ENCODE measurements around the gene ATP2B1. TPM values are rescaled to one million over a fixed set of nuclear protein-coding genes. Genes with fewer than 3 reads are reported as not detected.

Gene ATP2B1
- total RNA-seq, 2 donors from 2014 or later, result 45.5 to 57.3 TPM

GRCh38 chr12:89733579-89734201, 25.1 kb upstream of the ATP2B1 start:
- Mint-ChIP-seq H3K4me3 (peak overlapping the region; percentile 64), H3K27ac (peak overlapping the region; percentile 75 to 90), H3K4me1 (ENCODE audit: low read depth in 2 of 2) (peaks cover 26 to 50% of the 10 kb centered on the region in 2 donors), H3K27me3 (peaks cover 0 to 6% of the 10 kb centered on the region in 2 donors), H3K9me3 (no peaks in the 10 kb centered on the region), H3K36me3 (peaks cover 34% of the 10 kb centered on the region)
- ATAC-seq, result peak; percentile 80 to 86
- peak; percentile 69 for DNase-seq (ENCODE audit: low spot score)

DNA sequence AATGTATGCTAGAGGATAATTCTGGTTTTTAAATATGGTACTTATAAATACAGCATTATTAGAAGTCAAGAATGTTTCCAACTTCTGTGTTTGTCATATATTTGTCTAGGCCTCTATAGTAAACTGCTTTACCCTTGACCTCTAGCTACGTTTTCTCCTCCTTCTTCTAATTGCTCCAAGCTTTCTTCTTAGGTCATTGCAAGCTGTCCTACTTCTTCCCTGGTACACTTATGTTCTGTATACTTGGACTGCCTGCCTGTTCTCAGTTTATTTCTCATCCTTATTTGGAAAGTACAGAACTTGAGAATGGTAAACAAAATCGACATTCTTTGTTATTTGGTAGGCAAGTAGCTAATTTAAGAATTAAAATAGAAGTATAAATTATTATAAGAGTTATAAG, 23.9 kb upstream of the ATP2B1 start:
- H3K36me3 Mint-ChIP-seq, result peaks cover 24% of the 10 kb centered on the region
- no peak for ATAC-seq

GRCh38 chr12:89731614-89732013, 23.0 kb upstream of the ATP2B1 start:
- no peak for DNase-seq (ENCODE audit: low spot score)
- H3K27ac Mint-ChIP-seq, result peak overlapping the region; percentile 75 to 84
- no peak overlapping the region for H3K4me3 Mint-ChIP-seq
- no peaks in the 10 kb centered on the region for H3K9me3 Mint-ChIP-seq
- peaks cover 22% of the 10 kb centered on the region for H3K36me3 Mint-ChIP-seq
- H3K4me1 Mint-ChIP-seq (ENCODE audit: low read depth in 2 of 2), result peaks cover 21 to 40% of the 10 kb centered on the region in 2 donors
- H3K27me3 Mint-ChIP-seq, result peaks cover 0 to 6% of the 10 kb centered on the region in 2 donors
- peak in 1 of 2 donors; percentile 57 for ATAC-seq

More for the DNA sequence above, 23.9 kb upstream of the ATP2B1 start:
- peaks cover 0 to 6% of the 10 kb centered on the region in 2 donors for H3K27me3 Mint-ChIP-seq
- no peak for DNase-seq (ENCODE audit: low spot score)
- no peak overlapping the region for H3K4me3 Mint-ChIP-seq
- peaks cover 25 to 47% of the 10 kb centered on the region in 2 donors for H3K4me1 Mint-ChIP-seq (ENCODE audit: low read depth in 2 of 2)
- H3K27ac Mint-ChIP-seq, result peak overlapping the region; percentile 75 to 84
- H3K9me3 Mint-ChIP-seq, result no peaks in the 10 kb centered on the region

- ATAC-seq (no peak), DNase-seq (ENCODE audit: low spot score) (no peak)
- peaks cover 21 to 37% of the 10 kb centered on the region in 2 donors for H3K4me1 Mint-ChIP-seq (ENCODE audit: low read depth in 2 of 2)
- no peaks in the 10 kb centered on the region for H3K9me3 Mint-ChIP-seq
- H3K4me3 Mint-ChIP-seq, result no peak overlapping the region
- peaks cover 0 to 6% of the 10 kb centered on the region in 2 donors for H3K27me3 Mint-ChIP-seq
- H3K27ac Mint-ChIP-seq, result peak overlapping the region; percentile 15 to 84
- H3K36me3 Mint-ChIP-seq, result peaks cover 21% of the 10 kb centered on the region
These were observed 22.5 kb upstream of the ATP2B1 start for GRCh38 chr12:89731089-89731488.

- H3K27ac Mint-ChIP-seq, result no peak overlapping the region
- H3K4me3 Mint-ChIP-seq, result no peak overlapping the region
- ATAC-seq (no peak), DNase-seq (ENCODE audit: low spot score) (no peak)
- no peaks in the 10 kb centered on the region for H3K27me3 Mint-ChIP-seq
- H3K4me1 Mint-ChIP-seq (ENCODE audit: low read depth in 2 of 2), result peaks cover 21 to 32% of the 10 kb centered on the region in 2 donors
- H3K9me3 Mint-ChIP-seq, result no peaks in the 10 kb centered on the region
- peaks cover 12% of the 10 kb centered on the region for H3K36me3 Mint-ChIP-seq
These were observed 21.4 kb upstream of the ATP2B1 start for GRCh38 chr12:89729946-89730459.

DNA sequence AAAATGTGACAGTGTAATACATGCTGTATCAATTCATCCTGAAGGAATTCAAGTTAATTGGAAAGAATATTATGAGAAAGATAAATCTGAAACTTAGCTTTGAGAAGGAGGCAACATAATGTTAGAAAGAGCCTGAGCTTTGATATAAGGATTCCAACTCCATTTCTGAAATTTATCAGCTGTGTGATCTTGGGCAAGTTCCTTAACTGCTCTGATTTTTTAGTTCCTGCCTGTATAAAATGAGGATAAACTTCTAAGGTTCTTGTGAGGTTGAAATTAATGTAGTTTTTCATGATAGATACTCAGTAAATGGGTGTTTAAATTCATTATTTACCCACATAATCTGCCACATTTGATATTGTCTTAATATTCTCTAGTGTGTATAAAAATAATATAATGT, 14.6 kb upstream of the ATP2B1 start:
- Mint-ChIP-seq H3K4me3 (no peak overlapping the region), H3K9me3 (no peaks in the 10 kb centered on the region), H3K27ac (no peak overlapping the region), H3K4me1 (ENCODE audit: low read depth in 2 of 2) (no peaks in the 10 kb centered on the region), H3K36me3 (no peaks in the 10 kb centered on the region), H3K27me3 (peaks cover 0 to 6% of the 10 kb centered on the region in 2 donors)
- no peak for DNase-seq (ENCODE audit: low spot score)
- no peak for ATAC-seq

- no peaks in the 10 kb centered on the region for H3K4me1 Mint-ChIP-seq (ENCODE audit: low read depth in 2 of 2)
- ATAC-seq, result no peak
- H3K27me3 Mint-ChIP-seq, result peaks cover 0 to 6% of the 10 kb centered on the region in 2 donors
- DNase-seq (ENCODE audit: low spot score), result no peak
- no peaks in the 10 kb centered on the region for H3K36me3 Mint-ChIP-seq
- peaks cover 2% of the 10 kb centered on the region for H3K9me3 Mint-ChIP-seq
- H3K4me3 Mint-ChIP-seq, result no peak overlapping the region
- no peak overlapping the region for H3K27ac Mint-ChIP-seq
These were observed 12.8 kb upstream of the ATP2B1 start for GRCh38 chr12:89721291-89721987.

- Mint-ChIP-seq H3K27me3 (peaks cover 0 to 6% of the 10 kb centered on the region in 2 donors), H3K4me1 (ENCODE audit: low read depth in 2 of 2) (no peaks in the 10 kb centered on the region), H3K36me3 (peaks cover 8% of the 10 kb centered on the region), H3K9me3 (peaks cover 9% of the 10 kb centered on the region), H3K27ac (no peak overlapping the region), H3K4me3 (no peak overlapping the region)
- ATAC-seq (no peak), DNase-seq (ENCODE audit: low spot score) (no peak)
These were observed 9.3 kb upstream of the ATP2B1 start for GRCh38 chr12:89717759-89718523.

DNA sequence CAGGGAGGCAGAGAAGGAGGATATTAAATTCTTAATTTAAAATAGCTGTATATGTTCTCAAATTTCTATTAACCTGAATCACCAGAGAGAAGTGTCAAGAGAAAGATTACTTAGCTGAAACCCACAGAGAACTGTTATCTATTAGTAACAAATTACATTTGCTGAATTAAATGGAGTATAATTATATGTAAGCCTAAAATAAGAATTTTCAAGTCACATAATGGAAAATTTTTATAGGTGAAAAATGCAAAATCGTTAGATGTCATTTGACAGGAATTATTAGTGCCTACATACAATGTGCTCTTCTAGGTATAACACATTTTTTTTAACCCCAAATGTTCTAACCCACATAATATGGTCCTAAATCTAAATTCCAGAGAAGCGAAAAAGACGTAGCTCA, 4.1 kb upstream of the ATP2B1 start:
- H3K9me3 Mint-ChIP-seq, result peaks cover 9% of the 10 kb centered on the region
- no peak overlapping the region for H3K27ac Mint-ChIP-seq
- H3K27me3 Mint-ChIP-seq, result no peaks in the 10 kb centered on the region
- H3K4me1 Mint-ChIP-seq (ENCODE audit: low read depth in 2 of 2), result peaks cover 5 to 13% of the 10 kb centered on the region in 2 donors
- peaks cover 8% of the 10 kb centered on the region for H3K36me3 Mint-ChIP-seq
- no peak overlapping the region for H3K4me3 Mint-ChIP-seq
- DNase-seq (ENCODE audit: low spot score), result no peak
- ATAC-seq, result no peak

DNA sequence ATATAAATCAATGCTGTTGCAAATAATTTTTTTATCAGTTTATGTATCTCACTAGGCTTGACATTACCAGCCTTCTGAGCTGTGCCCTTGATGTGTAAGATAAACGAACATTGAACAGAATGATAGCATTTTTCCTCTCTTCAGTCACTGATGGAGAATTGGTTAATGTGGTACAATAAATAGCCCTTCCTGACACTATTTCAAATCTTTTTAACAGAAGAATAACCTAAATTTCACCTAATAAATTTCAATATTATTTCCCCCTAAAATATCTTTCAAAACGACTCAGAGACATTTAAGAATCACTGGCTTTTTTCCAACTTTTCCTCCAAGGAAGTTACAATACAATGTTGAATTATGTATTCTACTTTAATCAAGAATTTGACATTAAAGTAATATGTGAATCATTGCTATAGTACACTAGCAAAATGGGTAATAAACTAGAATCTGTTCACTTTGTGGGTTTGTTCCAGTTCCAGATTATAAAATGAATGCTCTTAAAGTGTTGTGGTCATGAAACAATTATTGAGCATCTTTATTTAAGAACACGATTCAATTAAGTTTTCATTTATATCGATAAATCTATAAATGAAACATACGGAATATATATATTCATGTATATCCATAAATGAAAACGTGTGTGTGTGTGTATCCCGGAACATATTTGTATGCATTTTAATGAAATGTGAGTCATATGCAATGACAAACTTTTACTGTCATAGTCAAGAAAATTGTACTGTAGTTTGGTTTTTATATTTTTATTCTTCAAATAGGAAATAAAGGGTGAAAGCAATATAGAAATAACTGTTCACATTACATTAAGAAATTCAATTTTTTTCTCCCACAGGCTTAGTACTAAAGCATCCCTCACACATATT, 2.5 kb upstream of the ATP2B1 start:
- H3K27ac Mint-ChIP-seq, result peak overlapping the region; percentile 91 to 92
- peak overlapping the region; percentile 97 for H3K4me3 Mint-ChIP-seq
- peaks cover 7% of the 10 kb centered on the region for H3K9me3 Mint-ChIP-seq
- peaks cover 11 to 29% of the 10 kb centered on the region in 2 donors for H3K4me1 Mint-ChIP-seq (ENCODE audit: low read depth in 2 of 2)
- peaks cover 8% of the 10 kb centered on the region for H3K36me3 Mint-ChIP-seq
- no peaks in the 10 kb centered on the region for H3K27me3 Mint-ChIP-seq
- no peak for ATAC-seq
- no peak for DNase-seq (ENCODE audit: low spot score)

GRCh38 chr12:89709995-89710872, 1.6 kb upstream of the ATP2B1 start:
- peak overlapping the region; percentile 91 to 92 for H3K27ac Mint-ChIP-seq
- H3K36me3 Mint-ChIP-seq, result peaks cover 4% of the 10 kb centered on the region
- peak overlapping the region; percentile 97 for H3K4me3 Mint-ChIP-seq
- peaks cover 11 to 38% of the 10 kb centered on the region in 2 donors for H3K4me1 Mint-ChIP-seq (ENCODE audit: low read depth in 2 of 2)
- H3K27me3 Mint-ChIP-seq, result no peaks in the 10 kb centered on the region
- peaks cover 3% of the 10 kb centered on the region for H3K9me3 Mint-ChIP-seq
- ATAC-seq (no peak), DNase-seq (ENCODE audit: low spot score) (peak; percentile 75)
